Measurements from ENCODE around the gene DCST2.
A peak's percentile ranks its signal among the peaks of the same experiment; 100 is the strongest.
"Not testable (repeated sequence)": the region's sequence is repeated elsewhere in the genome, so short reads cannot be mapped to it uniquely, and the experiment has no call there.

Gene DCST2

GRCh38 chr1:154989195-154989860 lies 44.3 kb downstream of the DCST2 start:
- peak overlapping the region; percentile 84 for H3K27ac Mint-ChIP-seq
- H3K4me3 Mint-ChIP-seq = no peak overlapping the region
- DNase-seq = no peak
- H3K36me3 Mint-ChIP-seq (ENCODE audit: low read depth) = peaks cover 30% of the 10 kb centered on the region
- no peak for TF ChIP-seq CTCF (IDR thresholded peaks at IDR 0.05)
- no peaks in the 10 kb centered on the region for H3K27me3 Mint-ChIP-seq (ENCODE audit: low read depth, poor library complexity)
- no peaks in the 10 kb centered on the region for H3K9me3 Mint-ChIP-seq
- H3K4me1 Mint-ChIP-seq = peaks cover 28% of the 10 kb centered on the region

GRCh38 chr1:154988058-154988954 lies 45.3 kb downstream of the DCST2 start:
- Mint-ChIP-seq H3K27ac (peak overlapping the region; percentile 85), H3K4me3 (no peak overlapping the region), H3K4me1 (peaks cover 25% of the 10 kb centered on the region), H3K9me3 (no peaks in the 10 kb centered on the region), H3K27me3 (ENCODE audit: low read depth, poor library complexity) (no peaks in the 10 kb centered on the region), H3K36me3 (ENCODE audit: low read depth) (peaks cover 30% of the 10 kb centered on the region)
- DNase-seq = no peak
- no peak for TF ChIP-seq CTCF (IDR thresholded peaks at IDR 0.05)

- no peak for TF ChIP-seq CTCF (IDR thresholded peaks at IDR 0.05)
- H3K4me3 Mint-ChIP-seq = no peak overlapping the region
- no peaks in the 10 kb centered on the region for H3K27me3 Mint-ChIP-seq (ENCODE audit: low read depth, poor library complexity)
- peaks cover 30% of the 10 kb centered on the region for H3K36me3 Mint-ChIP-seq (ENCODE audit: low read depth)
- DNase-seq = no peak
- no peak overlapping the region for H3K27ac Mint-ChIP-seq
- H3K9me3 Mint-ChIP-seq = no peaks in the 10 kb centered on the region
- peaks cover 16% of the 10 kb centered on the region for H3K4me1 Mint-ChIP-seq
These were observed 46.3 kb downstream of the DCST2 start for GRCh38 chr1:154987326-154987725.

- peaks cover 15% of the 10 kb centered on the region for H3K4me1 Mint-ChIP-seq
- H3K27ac Mint-ChIP-seq; DNase-seq; H3K4me3 Mint-ChIP-seq; H3K9me3 Mint-ChIP-seq; H3K27me3 Mint-ChIP-seq (ENCODE audit: low read depth, poor library complexity): not testable (repeated sequence)
- peaks cover 30% of the 10 kb centered on the region for H3K36me3 Mint-ChIP-seq (ENCODE audit: low read depth)
These were observed 46.8 kb downstream of the DCST2 start for GRCh38 chr1:154986736-154987135.

- peaks cover 12% of the 10 kb centered on the region for H3K4me1 Mint-ChIP-seq
- DNase-seq = no peak
- H3K27me3 Mint-ChIP-seq (ENCODE audit: low read depth, poor library complexity) = no peaks in the 10 kb centered on the region
- TF ChIP-seq CTCF (IDR thresholded peaks at IDR 0.05) = no peak
- H3K27ac Mint-ChIP-seq = peak overlapping the region; percentile 91
- H3K4me3 Mint-ChIP-seq = no peak overlapping the region
- peaks cover 44% of the 10 kb centered on the region for H3K36me3 Mint-ChIP-seq (ENCODE audit: low read depth)
- no peaks in the 10 kb centered on the region for H3K9me3 Mint-ChIP-seq
These were observed 49.7 kb downstream of the DCST2 start for GRCh38 chr1:154983776-154984466.

All from nephron progenitor cell (in vitro differentiated cells).